ENCODE results near the gene KCND2.

KCND2 gene

GRCh38 chr7:120274899-120275298 is 1.9 kb downstream of the KCND2 start:
- H3K27me3 ChIP-seq (ENCODE audit: low read depth), result no peaks in the 10 kb centered on the region
- no peaks in the 10 kb centered on the region for H3K9me3 ChIP-seq
- no peaks in the 10 kb centered on the region; the same call in 1 of the 2 replicates for H3K36me3 ChIP-seq (replicated peaks)
- DNase-seq (ENCODE audit: low spot score in 2 of 2), result no peak
- in situ Hi-C loops (cut with MboI; ENCODE audit: low sequenced_read_pairs), result no loop called here
- peaks cover 12% of the 10 kb centered on the region for H3K4me1 ChIP-seq
- H3K4me3 ChIP-seq, result no peak overlapping the region

- Histone ChIP-seq H3K36me3 (replicated peaks) (no peaks in the 10 kb centered on the region), H3K4me1 (no peaks in the 10 kb centered on the region), H3K27me3 (ENCODE audit: low read depth) (no peaks in the 10 kb centered on the region), H3K4me3 (no peak overlapping the region), H3K9me3 (no peaks in the 10 kb centered on the region)
- in situ Hi-C loops (cut with MboI; ENCODE audit: low sequenced_read_pairs), result no loop called here
- DNase-seq (ENCODE audit: low spot score in 2 of 2), result no peak
Measured at GRCh38 chr7:120276720-120277119, 3.7 kb downstream of the KCND2 start.

- in situ Hi-C loops (cut with MboI; ENCODE audit: low sequenced_read_pairs), result no loop called here
- Histone ChIP-seq H3K4me3 (no peak overlapping the region), H3K9me3 (no peaks in the 10 kb centered on the region), H3K27me3 (ENCODE audit: low read depth) (no peaks in the 10 kb centered on the region), H3K36me3 (replicated peaks) (no peaks in the 10 kb centered on the region), H3K4me1 (no peaks in the 10 kb centered on the region)
- no peak for DNase-seq (ENCODE audit: low spot score in 2 of 2)
Measured at GRCh38 chr7:120278773-120279172, 5.8 kb downstream of the KCND2 start.

GRCh38 chr7:120280743-120281142 is 7.8 kb downstream of the KCND2 start:
- Histone ChIP-seq H3K4me1 (no peaks in the 10 kb centered on the region), H3K36me3 (replicated peaks) (no peaks in the 10 kb centered on the region), H3K27me3 (ENCODE audit: low read depth) (no peaks in the 10 kb centered on the region), H3K4me3 (no peak overlapping the region), H3K9me3 (no peaks in the 10 kb centered on the region)
- in situ Hi-C loops (cut with MboI; ENCODE audit: low sequenced_read_pairs), result no loop called here
- DNase-seq (ENCODE audit: low spot score in 2 of 2), result no peak

GRCh38 chr7:120293027-120293426 is 20.1 kb downstream of the KCND2 start:
- in situ Hi-C loops (cut with MboI; ENCODE audit: low sequenced_read_pairs), result no loop called here
- H3K4me3 ChIP-seq, result no peak overlapping the region
- H3K27me3 ChIP-seq (ENCODE audit: low read depth), result no peaks in the 10 kb centered on the region
- DNase-seq (ENCODE audit: low spot score in 2 of 2), result no peak
- H3K4me1 ChIP-seq, result no peaks in the 10 kb centered on the region
- H3K9me3 ChIP-seq, result no peaks in the 10 kb centered on the region
- no peaks in the 10 kb centered on the region for H3K36me3 ChIP-seq (replicated peaks)

GRCh38 chr7:120302190-120302589 is 29.2 kb downstream of the KCND2 start:
- Histone ChIP-seq H3K9me3 (no peaks in the 10 kb centered on the region), H3K4me3 (no peak overlapping the region), H3K27me3 (ENCODE audit: low read depth) (no peaks in the 10 kb centered on the region), H3K4me1 (peaks cover 18% of the 10 kb centered on the region), H3K36me3 (replicated peaks) (no peaks in the 10 kb centered on the region)
- in situ Hi-C loops (cut with MboI; ENCODE audit: low sequenced_read_pairs), result no loop called here
- DNase-seq (ENCODE audit: low spot score in 2 of 2), result no peak

- in situ Hi-C loops (cut with MboI; ENCODE audit: low sequenced_read_pairs), result no loop called here
- Histone ChIP-seq H3K9me3 (no peaks in the 10 kb centered on the region), H3K4me3 (no peak overlapping the region), H3K27me3 (ENCODE audit: low read depth) (no peaks in the 10 kb centered on the region), H3K4me1 (peaks cover 19% of the 10 kb centered on the region), H3K36me3 (replicated peaks) (no peaks in the 10 kb centered on the region)
- no peak for DNase-seq (ENCODE audit: low spot score in 2 of 2)
Measured at GRCh38 chr7:120303105-120303504, 30.1 kb downstream of the KCND2 start.

- in situ Hi-C loops (cut with MboI; ENCODE audit: low sequenced_read_pairs), result no loop called here
- Histone ChIP-seq H3K4me3 (no peak overlapping the region), H3K4me1 (peaks cover 20% of the 10 kb centered on the region), H3K9me3 (no peaks in the 10 kb centered on the region), H3K36me3 (replicated peaks) (no peaks in the 10 kb centered on the region), H3K27me3 (ENCODE audit: low read depth) (no peaks in the 10 kb centered on the region)
- DNase-seq (ENCODE audit: low spot score in 2 of 2), result peak; percentile 32 to 46
Measured at GRCh38 chr7:120304674-120305073, 31.7 kb downstream of the KCND2 start.

GRCh38 chr7:120307991-120308545 is 35.1 kb downstream of the KCND2 start:
- in situ Hi-C loops (cut with MboI; ENCODE audit: low sequenced_read_pairs), result no loop called here
- Histone ChIP-seq H3K27me3 (ENCODE audit: low read depth) (no peaks in the 10 kb centered on the region), H3K4me3 (no peak overlapping the region), H3K4me1 (peaks cover 20% of the 10 kb centered on the region), H3K36me3 (replicated peaks) (no peaks in the 10 kb centered on the region), H3K9me3 (no peaks in the 10 kb centered on the region)
- DNase-seq (ENCODE audit: low spot score in 2 of 2), result no peak

- no peak for DNase-seq (ENCODE audit: low spot score in 2 of 2)
- Histone ChIP-seq H3K36me3 (replicated peaks) (no peaks in the 10 kb centered on the region), H3K4me1 (peaks cover 3% of the 10 kb centered on the region; the same call in 1 of the 2 replicates), H3K27me3 (ENCODE audit: low read depth) (no peaks in the 10 kb centered on the region), H3K4me3 (no peak overlapping the region), H3K9me3 (no peaks in the 10 kb centered on the region)
- in situ Hi-C loops (cut with MboI; ENCODE audit: low sequenced_read_pairs), result no loop called here
Measured at GRCh38 chr7:120311028-120311788, 38.2 kb downstream of the KCND2 start.

GRCh38 chr7:120320218-120320961 is 47.4 kb downstream of the KCND2 start:
- Histone ChIP-seq H3K36me3 (replicated peaks) (no peaks in the 10 kb centered on the region), H3K9me3 (no peaks in the 10 kb centered on the region), H3K27me3 (ENCODE audit: low read depth) (no peaks in the 10 kb centered on the region), H3K4me3 (no peak overlapping the region), H3K4me1 (peaks cover 2% of the 10 kb centered on the region; the same call in 1 of the 2 replicates)
- in situ Hi-C loops (cut with MboI; ENCODE audit: low sequenced_read_pairs), result no loop called here
- no peak for DNase-seq (ENCODE audit: low spot score in 2 of 2)

- in situ Hi-C loops (cut with MboI; ENCODE audit: low sequenced_read_pairs), result no loop called here
- DNase-seq (ENCODE audit: low spot score in 2 of 2), result no peak
- H3K4me1 ChIP-seq, result no peaks in the 10 kb centered on the region
- no peaks in the 10 kb centered on the region for H3K27me3 ChIP-seq (ENCODE audit: low read depth)
- H3K9me3 ChIP-seq, result no peaks in the 10 kb centered on the region
- no peak overlapping the region for H3K4me3 ChIP-seq
- no peaks in the 10 kb centered on the region for H3K36me3 ChIP-seq (replicated peaks)
Measured at GRCh38 chr7:120327054-120327453, 54.1 kb downstream of the KCND2 start.

GRCh38 chr7:120332433-120332832 is 59.5 kb downstream of the KCND2 start:
- no peak for DNase-seq (ENCODE audit: low spot score in 2 of 2)
- H3K36me3 ChIP-seq (replicated peaks), result no peaks in the 10 kb centered on the region
- H3K9me3 ChIP-seq, result no peaks in the 10 kb centered on the region
- H3K27me3 ChIP-seq (ENCODE audit: low read depth), result no peaks in the 10 kb centered on the region
- H3K4me3 ChIP-seq, result no peak overlapping the region
- in situ Hi-C loops (cut with MboI; ENCODE audit: low sequenced_read_pairs), result no loop called here
- H3K4me1 ChIP-seq, result no peaks in the 10 kb centered on the region

- in situ Hi-C loops (cut with MboI; ENCODE audit: low sequenced_read_pairs), result no loop called here
- Histone ChIP-seq H3K4me3 (no peak overlapping the region), H3K4me1 (no peaks in the 10 kb centered on the region), H3K36me3 (replicated peaks) (no peaks in the 10 kb centered on the region), H3K9me3 (no peaks in the 10 kb centered on the region), H3K27me3 (ENCODE audit: low read depth) (no peaks in the 10 kb centered on the region)
- DNase-seq (ENCODE audit: low spot score in 2 of 2), result no peak
Measured at GRCh38 chr7:120334475-120334874, 61.5 kb downstream of the KCND2 start.
